AG04450 (cell line): ENCODE results near the gene RGS17. TPM values are rescaled to one million over a fixed set of nuclear protein-coding genes. Genes with fewer than 3 reads are reported as not detected.

Source experiments
- CTCF ChIA-PET: fragments of 300-600, 350-600 bp; formaldehyde crosslinking; extraction: SDS; loops from one replicate; lab custom pipeline; 2022; ENCODE audit warnings: antibody characterized with exemption, inconsistent platforms; lab: Charles Lee
- POLR2A ChIA-PET: fragments of 350-600 bp; formaldehyde crosslinking; extraction: SDS; loops from one replicate; lab custom pipeline; 2021; ENCODE audit warnings: antibody characterized with exemption, inconsistent platforms; lab: Yijun Ruan, JAX
- DNase-seq: peaks from one replicate; pipeline ENCODE4 v3.0.0-alpha.2; 2011; ENCODE audit warnings: low read depth, low spot score
- H3K27ac ChIP-seq: one replicate; pipeline ENCODE4 v1.5.1; 2012; ENCODE audit warnings: low read depth, low read length, control low read depth
- H3K27me3 ChIP-seq: one replicate; pipeline ENCODE4 v1.6.0; 2012; ENCODE audit warnings: low read length; ENCODE audit not compliant: control insufficient read depth, insufficient read depth
- H3K4me3 ChIP-seq: 2 replicates; pipeline ENCODE4 v1.5.1; 2011; ENCODE audit warnings: mild to moderate bottlenecking, low read depth, low read length, control low read depth
- H3K9me3 ChIP-seq: 2 replicates; pipeline ENCODE4 v1.5.1; 2012; ENCODE audit warnings: low read length; ENCODE audit not compliant: control insufficient read depth, insufficient read depth
- CTCF ChIP-seq: IDR thresholded peaks from 2 replicates; pipeline ENCODE4 v1.5.1; 2011; ENCODE audit warnings: low read depth, low read length, control low read depth, inconsistent platforms
- polyA plus RNA-seq: library from polyadenylated mRNA; depleted of rRNA; stranded (reverse); fragments of >200 nt; gene quantifications from 2 replicates; pipeline ENCODE4 v1.2.3, GENCODE V29; 2011

RGS17 gene
- polyA plus RNA-seq, 1 experiment, result 12.2 TPM

GRCh38 chr6:153167061-153167891, 36.2 kb upstream of the RGS17 start:
- Histone ChIP-seq H3K4me3 (no peak overlapping the region), H3K27me3 (no peaks in the 10 kb centered on the region), H3K27ac (peak overlapping the region; percentile 71), H3K9me3 (no peaks in the 10 kb centered on the region)
- POLR2A ChIA-PET, result interaction anchor here (0.7 to 0.8 kb wide), 2 partner anchors 36 to 1343 kb away, joined by 3 to 4 read pairs; partner anchors contain the start of gene CNKSR3
- no peak for TF ChIP-seq CTCF
- peak; percentile 63 for DNase-seq
- CTCF ChIA-PET, result no interaction called here

GRCh38 chr6:153162646-153163045, 31.6 kb upstream of the RGS17 start:
- no peak for DNase-seq
- POLR2A ChIA-PET, result interaction anchor here (0.7 kb wide), 1 partner anchor 8 kb away, joined by 3 read pairs; no protein-coding TSS in a partner anchor

GRCh38 chr6:153162172-153162571, 31.1 kb upstream of the RGS17 start:
- Histone ChIP-seq H3K9me3 (no peaks in the 10 kb centered on the region), H3K27me3 (no peaks in the 10 kb centered on the region), H3K27ac (no peak overlapping the region), H3K4me3 (no peak overlapping the region)
- CTCF ChIA-PET, result interaction anchor here (1.0 to 1.2 kb wide), 2 partner anchors 68 to 130 kb away, joined by 3 to 4 read pairs; no protein-coding TSS in a partner anchor
- no peak for TF ChIP-seq CTCF
- DNase-seq, result no peak
- POLR2A ChIA-PET, result no interaction called here

More at GRCh38 chr6:153162646-153163045, 31.6 kb upstream of the RGS17 start:
- TF ChIP-seq CTCF, result no peak
- no peaks in the 10 kb centered on the region for H3K9me3 ChIP-seq
- CTCF ChIA-PET, result interaction anchor here (1.0 to 1.2 kb wide), 2 partner anchors 67 to 130 kb away, joined by 3 to 4 read pairs; no protein-coding TSS in a partner anchor
- H3K27me3 ChIP-seq, result no peaks in the 10 kb centered on the region
- H3K4me3 ChIP-seq, result no peak overlapping the region
- H3K27ac ChIP-seq, result no peak overlapping the region

GRCh38 chr6:153160221-153160620, 29.1 kb upstream of the RGS17 start:
- no peak overlapping the region for H3K27ac ChIP-seq
- ChIA-PET POLR2A (no interaction called here), CTCF (no interaction called here)
- DNase-seq, result no peak
- H3K27me3 ChIP-seq, result no peaks in the 10 kb centered on the region
- no peak overlapping the region for H3K4me3 ChIP-seq
- no peak for TF ChIP-seq CTCF
- no peaks in the 10 kb centered on the region for H3K9me3 ChIP-seq
